Cardiac muscle cell (in vitro differentiated cells and primary cell): ENCODE measurements around the gene PNMA8A. TPM values are rescaled to one million over a fixed set of nuclear protein-coding genes. Genes with fewer than 3 reads are reported as not detected.

ENCODE experiments used
- DNase-seq, 2 donors: peaks; one replicate each; pipeline versions ENCODE4 v3.0.0 to v3.0.0-alpha.2; 2010 to 2017; ENCODE audit warnings: low read depth in 1 of 2, low spot score in 1 of 2
- H3K27ac ChIP-seq: fragments of 200-600 bp; sonication (generic); 2 replicates; pipeline ENCODE4 v1.5.1; 2016
- H3K27me3 ChIP-seq: fragments of 200-600 bp; sonication (generic); 2 replicates; pipeline ENCODE4 v1.6.0; 2016; ENCODE audit warnings: control low read depth
- H3K36me3 ChIP-seq: fragments of 200-600 bp; sonication (generic); 2 replicates; pipeline ENCODE4 v1.5.1; 2016; ENCODE audit warnings: control low read depth
- H3K4me1 ChIP-seq: fragments of 200-600 bp; sonication (generic); 2 replicates; pipeline ENCODE4 v1.8.1; 2017; ENCODE audit warnings: low read depth, mild to moderate bottlenecking, mixed run types
- H3K4me3 ChIP-seq: fragments of 200-600 bp; sonication (generic); 2 replicates; pipeline ENCODE4 v1.5.1; 2016; ENCODE audit warnings: mild to moderate bottlenecking
- H3K9me3 ChIP-seq: fragments of 200-600 bp; sonication (generic); 2 replicates; pipeline ENCODE4 v1.5.1; 2017; ENCODE audit warnings: low read depth, mild to moderate bottlenecking, control low read depth
- polyA plus RNA-seq: library from polyadenylated mRNA; unstranded; fragments of >200 nt; fragmentation: Nextera tagmentation; extraction: Ambion mirVana; gene quantifications from 2 replicates; pipeline ENCODE4 v1.2.1, GENCODE V29; 2016
- total RNA-seq: library from RNA; depleted of rRNA; stranded (reverse); fragments of >200 nt; gene quantifications from 2 replicates; pipeline ENCODE4 v1.2.3, GENCODE V29; 2016
- TF ChIP-seq, protein P1 (sequence below): IDR thresholded peaks from 2 replicates; pipeline ENCODE4 v1.5.1; 2012; ENCODE audit warnings: low read depth, mild to moderate bottlenecking, low read length

The PNMA8A gene
- total and polyA plus RNA-seq, 2 experiments from 2014 or later, result 38.3 to 67.8 TPM

DNA sequence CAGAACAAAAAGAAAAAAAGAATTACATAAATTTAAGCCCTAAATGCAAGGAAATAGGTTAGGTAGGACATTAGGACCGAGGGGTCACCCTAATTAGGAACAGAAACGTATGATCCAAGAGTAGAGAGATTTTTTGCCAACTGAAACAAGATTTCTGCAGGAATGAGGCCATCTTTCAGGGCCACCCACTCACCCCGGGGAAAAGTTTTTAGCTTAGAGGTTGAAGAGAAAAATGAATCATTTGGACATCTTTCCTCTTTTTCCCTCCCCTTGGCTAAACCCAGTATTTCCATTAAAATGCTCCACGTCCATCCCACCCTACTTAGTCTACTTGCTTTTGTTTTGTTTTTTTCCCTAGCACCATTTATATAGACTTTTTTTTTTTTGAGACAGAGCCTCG, 10.6 kb upstream of the PNMA8A start:
- H3K4me1 ChIP-seq, result peaks cover 13% of the 10 kb centered on the region
- no peaks in the 10 kb centered on the region for H3K9me3 ChIP-seq
- H3K36me3 ChIP-seq, result no peaks in the 10 kb centered on the region
- TF ChIP-seq, protein P1, sequence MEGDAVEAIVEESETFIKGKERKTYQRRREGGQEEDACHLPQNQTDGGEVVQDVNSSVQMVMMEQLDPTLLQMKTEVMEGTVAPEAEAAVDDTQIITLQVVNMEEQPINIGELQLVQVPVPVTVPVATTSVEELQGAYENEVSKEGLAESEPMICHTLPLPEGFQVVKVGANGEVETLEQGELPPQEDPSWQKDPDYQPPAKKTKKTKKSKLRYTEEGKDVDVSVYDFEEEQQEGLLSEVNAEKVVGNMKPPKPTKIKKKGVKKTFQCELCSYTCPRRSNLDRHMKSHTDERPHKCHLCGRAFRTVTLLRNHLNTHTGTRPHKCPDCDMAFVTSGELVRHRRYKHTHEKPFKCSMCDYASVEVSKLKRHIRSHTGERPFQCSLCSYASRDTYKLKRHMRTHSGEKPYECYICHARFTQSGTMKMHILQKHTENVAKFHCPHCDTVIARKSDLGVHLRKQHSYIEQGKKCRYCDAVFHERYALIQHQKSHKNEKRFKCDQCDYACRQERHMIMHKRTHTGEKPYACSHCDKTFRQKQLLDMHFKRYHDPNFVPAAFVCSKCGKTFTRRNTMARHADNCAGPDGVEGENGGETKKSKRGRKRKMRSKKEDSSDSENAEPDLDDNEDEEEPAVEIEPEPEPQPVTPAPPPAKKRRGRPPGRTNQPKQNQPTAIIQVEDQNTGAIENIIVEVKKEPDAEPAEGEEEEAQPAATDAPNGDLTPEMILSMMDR, result no peak
- DNase-seq, result peak in 1 of 2 donors; percentile 63
- no peak overlapping the region for H3K4me3 ChIP-seq
- H3K27me3 ChIP-seq, result no peaks in the 10 kb centered on the region
- no peak overlapping the region for H3K27ac ChIP-seq

DNA sequence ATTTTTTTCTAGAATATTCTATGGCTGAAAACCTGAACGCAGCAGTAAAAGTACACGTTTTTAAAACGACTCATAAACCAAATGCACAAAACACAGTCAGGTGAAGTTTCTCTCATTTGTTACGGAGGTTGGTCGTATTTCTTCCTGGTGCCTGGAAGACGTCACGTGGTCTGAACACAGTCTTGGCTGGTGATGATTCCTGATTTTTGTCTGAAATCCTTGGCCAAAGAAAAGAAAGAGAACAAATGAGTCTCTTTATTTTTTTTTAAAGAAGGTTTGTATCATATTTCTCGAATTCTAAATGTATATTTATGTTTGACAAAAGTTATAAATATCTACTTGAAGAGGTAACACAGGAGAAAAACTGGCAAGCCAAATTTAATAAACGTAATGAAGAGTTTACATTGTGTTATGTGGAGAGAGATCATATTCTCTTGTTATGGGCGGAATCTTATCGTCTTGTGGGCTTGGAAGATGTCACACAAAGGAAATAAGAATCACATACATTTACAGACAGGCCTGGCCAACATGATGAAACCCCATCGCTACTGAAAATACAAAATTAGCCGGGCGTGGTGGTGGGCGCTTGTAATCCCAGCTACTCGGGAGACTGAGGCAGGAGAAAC, 10.0 kb upstream of the PNMA8A start:
- H3K4me3 ChIP-seq, result no peak overlapping the region
- no peaks in the 10 kb centered on the region for H3K27me3 ChIP-seq
- H3K4me1 ChIP-seq, result peaks cover 13% of the 10 kb centered on the region
- TF ChIP-seq, protein P1, result no peak
- DNase-seq, result peak in 1 of 2 donors; percentile 73
- no peaks in the 10 kb centered on the region for H3K36me3 ChIP-seq
- H3K9me3 ChIP-seq, result no peaks in the 10 kb centered on the region
- H3K27ac ChIP-seq, result peak overlapping the region; percentile 67

DNA sequence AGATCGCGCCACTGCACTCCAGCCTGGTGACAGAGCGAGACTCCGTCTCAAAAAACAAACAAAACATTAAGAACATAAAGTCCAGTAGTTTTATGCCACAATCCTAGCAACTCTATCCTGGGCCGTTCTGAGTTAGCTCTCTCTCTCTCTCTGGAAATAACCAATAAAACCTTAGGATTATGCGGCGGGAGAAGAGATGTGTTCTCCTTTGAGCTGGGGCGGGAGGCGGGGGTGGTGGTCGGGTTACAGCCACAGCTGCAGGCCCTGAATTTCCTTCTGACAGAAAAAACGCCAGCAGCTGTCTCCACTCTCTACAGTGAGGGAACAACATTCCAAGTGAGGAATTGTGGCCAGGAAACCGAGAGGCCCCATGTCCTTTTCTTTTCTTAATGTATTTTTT, 9.1 kb upstream of the PNMA8A start:
- Histone ChIP-seq H3K36me3 (no peaks in the 10 kb centered on the region), H3K9me3 (no peaks in the 10 kb centered on the region), H3K4me3 (no peak overlapping the region), H3K27me3 (no peaks in the 10 kb centered on the region), H3K4me1 (peaks cover 13% of the 10 kb centered on the region), H3K27ac (peak overlapping the region; percentile 67)
- DNase-seq, result peak; percentile 68 to 89
- TF ChIP-seq, protein P1, result no peak

DNA sequence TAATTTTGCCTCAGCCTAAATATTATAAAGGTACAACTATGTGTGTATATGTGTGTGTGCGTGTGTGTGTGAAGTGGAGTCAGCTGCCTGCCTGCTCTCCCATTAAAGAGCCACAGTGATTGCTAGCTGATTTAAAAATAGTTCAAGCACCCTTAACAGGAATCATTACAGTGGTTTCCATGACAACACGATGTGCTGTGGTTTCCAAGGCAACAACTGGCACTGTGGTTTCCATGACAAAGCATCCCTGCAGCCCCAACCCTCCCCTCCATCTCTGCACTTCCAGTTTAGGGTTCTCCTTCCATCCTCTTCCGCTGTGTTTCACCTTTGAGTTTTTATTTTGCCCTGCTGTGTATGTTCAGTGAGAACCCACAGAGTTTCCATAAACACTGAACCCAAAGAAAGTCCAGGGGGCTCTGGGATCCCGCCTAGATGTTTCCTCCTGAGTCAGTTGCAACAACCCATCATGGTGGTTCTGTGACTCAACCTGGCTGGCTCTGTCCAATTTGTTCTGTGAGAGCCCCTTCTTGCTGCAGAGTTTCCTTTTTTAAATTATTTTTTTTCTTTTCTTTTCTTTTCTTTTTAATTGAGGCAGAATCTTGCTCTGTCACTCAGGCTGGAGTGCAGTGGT, 7.1 kb upstream of the PNMA8A start:
- Histone ChIP-seq H3K4me3 (no peak overlapping the region), H3K27ac (peak overlapping the region; percentile 51), H3K9me3 (no peaks in the 10 kb centered on the region), H3K36me3 (no peaks in the 10 kb centered on the region), H3K4me1 (peaks cover 13% of the 10 kb centered on the region), H3K27me3 (no peaks in the 10 kb centered on the region)
- DNase-seq, result peak in 1 of 2 donors; percentile 62
- TF ChIP-seq, protein P1, result no peak

DNA sequence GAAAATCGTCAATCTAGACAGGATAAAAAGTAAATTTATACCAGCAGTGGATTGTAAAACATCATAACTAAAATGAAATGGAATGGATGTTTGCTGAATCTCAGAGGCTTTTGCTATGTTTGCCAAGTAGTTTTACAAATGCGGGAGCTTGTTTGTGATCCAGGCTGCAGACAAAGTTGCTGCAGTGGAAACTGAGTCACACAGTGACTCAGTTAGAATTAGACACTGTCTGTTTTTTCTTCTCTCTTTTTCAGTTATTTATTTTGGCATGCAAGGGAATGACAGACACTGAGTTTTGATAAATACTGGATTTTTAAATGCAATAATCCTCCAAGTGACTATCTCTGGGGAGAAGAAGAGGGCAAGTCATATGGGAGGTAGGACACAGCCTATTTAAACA, 4.6 kb upstream of the PNMA8A start:
- H3K27ac ChIP-seq, result no peak overlapping the region

More for the DNA sequence above, 4.6 kb upstream of the PNMA8A start:
- H3K4me1 ChIP-seq, result peaks cover 9% of the 10 kb centered on the region
- H3K9me3 ChIP-seq, result no peaks in the 10 kb centered on the region
- H3K4me3 ChIP-seq, result no peak overlapping the region
- no peak for DNase-seq
- no peaks in the 10 kb centered on the region for H3K36me3 ChIP-seq
- no peaks in the 10 kb centered on the region for H3K27me3 ChIP-seq
- TF ChIP-seq, protein P1, result no peak
